ENCODE data around the gene CLEC11A. TPM values are rescaled to one million over a fixed set of nuclear protein-coding genes. Genes with fewer than 3 reads are reported as not detected.

The CLEC11A gene
- total and polyA plus RNA-seq, 8 donors: 13.7 to 49.1 (median 40.3) TPM

GRCh38 chr19:50725911-50726230 is 2.7 kb downstream of the CLEC11A start:
- Histone ChIP-seq H3K36me3 (no peaks in the 10 kb centered on the region), H3K4me1 (peaks cover 8 to 23% of the 10 kb centered on the region in 2 donors), H3K9me3 (no peaks in the 10 kb centered on the region), H3K4me3 (peak overlapping the region in 1 of 2 donors; percentile 58), H3K27ac (no peak overlapping the region), H3K27me3 (peaks cover 6 to 79% of the 10 kb centered on the region in 2 donors)
- ATAC-seq (no peak), DNase-seq (no peak)
- intact Hi-C loops (cut with DNase I): no loop called here
- no peak for TF ChIP-seq CTCF (IDR thresholded peaks at IDR 0.05)

- Histone ChIP-seq H3K27me3 (peaks cover 6 to 63% of the 10 kb centered on the region in 2 donors), H3K4me3 (no peak overlapping the region), H3K36me3 (no peaks in the 10 kb centered on the region), H3K9me3 (no peaks in the 10 kb centered on the region), H3K27ac (no peak overlapping the region), H3K4me1 (peaks cover 8 to 23% of the 10 kb centered on the region in 2 donors)
- peak in 3 of 4 donors; percentile 66 to 88 (median 68) for DNase-seq
- intact Hi-C loops (cut with DNase I): no loop called here
- ATAC-seq: no peak
- TF ChIP-seq CTCF (IDR thresholded peaks at IDR 0.05): no peak
These were observed 5.0 kb downstream of the CLEC11A start for GRCh38 chr19:50728084-50728737.

GRCh38 chr19:50729894-50730293 is 6.7 kb downstream of the CLEC11A start:
- no peak overlapping the region for H3K4me3 ChIP-seq
- DNase-seq: no peak
- peaks cover 8 to 9% of the 10 kb centered on the region in 2 donors for H3K4me1 ChIP-seq
- intact Hi-C loops (cut with DNase I): no loop called here
- H3K36me3 ChIP-seq: no peaks in the 10 kb centered on the region
- H3K27ac ChIP-seq: no peak overlapping the region
- no peak for TF ChIP-seq CTCF (IDR thresholded peaks at IDR 0.05)
- H3K27me3 ChIP-seq: peaks cover 0 to 59% of the 10 kb centered on the region in 2 donors
- no peak for ATAC-seq
- H3K9me3 ChIP-seq: no peaks in the 10 kb centered on the region

GRCh38 chr19:50735869-50736268 is 12.7 kb downstream of the CLEC11A start:
- DNase-seq (no peak), ATAC-seq (no peak)
- no peak for TF ChIP-seq CTCF (IDR thresholded peaks at IDR 0.05)
- intact Hi-C loops (cut with DNase I): no loop called here
- H3K4me3 ChIP-seq: no peak overlapping the region
- no peaks in the 10 kb centered on the region for H3K9me3 ChIP-seq
- no peak overlapping the region for H3K27ac ChIP-seq
- no peaks in the 10 kb centered on the region for H3K36me3 ChIP-seq
- H3K27me3 ChIP-seq: peaks cover 11 to 77% of the 10 kb centered on the region in 2 donors
- H3K4me1 ChIP-seq: no peaks in the 10 kb centered on the region

GRCh38 chr19:50736338-50736737 is 13.2 kb downstream of the CLEC11A start:
- no peak overlapping the region for H3K27ac ChIP-seq
- H3K9me3 ChIP-seq: no peaks in the 10 kb centered on the region
- no peak overlapping the region for H3K4me3 ChIP-seq
- intact Hi-C loops (cut with DNase I): no loop called here
- H3K36me3 ChIP-seq: no peaks in the 10 kb centered on the region
- H3K27me3 ChIP-seq: peaks cover 11 to 77% of the 10 kb centered on the region in 2 donors
- no peaks in the 10 kb centered on the region for H3K4me1 ChIP-seq
- DNase-seq (no peak), ATAC-seq (no peak)
- no peak for TF ChIP-seq CTCF (IDR thresholded peaks at IDR 0.05)

Measured in left lung (tissue), 10 donors.